HEK293 (cell line): ENCODE data around the gene ZNF668.

Experiments
- ZFP41 ChIP-seq: fragments of 450-650 bp; formaldehyde crosslinking; IDR thresholded peaks from 2 replicates; pipeline ENCODE4 v1.5.1; 2016; ENCODE audit warnings: missing biosample characterization, missing genetic modification characterization, borderline replicate concordance
- TF ChIP-seq, protein P1 (sequence below): fragments of 450-650 bp; formaldehyde crosslinking; IDR thresholded peaks from 2 replicates; pipeline ENCODE4 v1.5.1; 2016; ENCODE audit warnings: missing biosample characterization, missing genetic modification characterization
- TF ChIP-seq, protein P2 (sequence below): fragments of 450-650 bp; formaldehyde crosslinking; IDR thresholded peaks from 2 replicates; pipeline ENCODE4 v1.5.1; 2016; ENCODE audit warnings: missing biosample characterization, missing genetic modification characterization, low read depth
- TF ChIP-seq, protein P3 (sequence below): fragments of 450-650 bp; formaldehyde crosslinking; IDR thresholded peaks from 2 replicates; pipeline ENCODE4 v1.5.1; 2016; ENCODE audit warnings: missing biosample characterization, missing genetic modification characterization
- TF ChIP-seq, protein P4 (sequence below): fragments of 450-650 bp; formaldehyde crosslinking; IDR thresholded peaks from 2 replicates; pipeline ENCODE4 v1.5.1; 2016; ENCODE audit warnings: missing biosample characterization, missing genetic modification characterization, low read depth

DNA sequence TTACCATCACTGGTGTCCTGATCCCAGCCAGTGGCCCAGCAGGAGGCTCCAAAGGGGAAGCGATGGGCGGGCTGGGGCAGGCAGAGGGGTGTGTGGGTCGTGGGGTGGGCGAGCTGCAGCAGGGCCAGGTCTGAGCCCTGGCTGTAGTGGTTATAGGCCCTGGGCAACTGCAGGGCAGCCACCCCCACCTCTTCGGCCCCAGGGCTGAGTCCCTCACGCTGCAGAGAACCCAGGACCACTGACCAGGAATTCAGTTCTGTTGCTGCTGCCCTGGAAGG is 12.5 kb upstream of the ZNF668 start:
- TF ChIP-seq, protein P1, sequence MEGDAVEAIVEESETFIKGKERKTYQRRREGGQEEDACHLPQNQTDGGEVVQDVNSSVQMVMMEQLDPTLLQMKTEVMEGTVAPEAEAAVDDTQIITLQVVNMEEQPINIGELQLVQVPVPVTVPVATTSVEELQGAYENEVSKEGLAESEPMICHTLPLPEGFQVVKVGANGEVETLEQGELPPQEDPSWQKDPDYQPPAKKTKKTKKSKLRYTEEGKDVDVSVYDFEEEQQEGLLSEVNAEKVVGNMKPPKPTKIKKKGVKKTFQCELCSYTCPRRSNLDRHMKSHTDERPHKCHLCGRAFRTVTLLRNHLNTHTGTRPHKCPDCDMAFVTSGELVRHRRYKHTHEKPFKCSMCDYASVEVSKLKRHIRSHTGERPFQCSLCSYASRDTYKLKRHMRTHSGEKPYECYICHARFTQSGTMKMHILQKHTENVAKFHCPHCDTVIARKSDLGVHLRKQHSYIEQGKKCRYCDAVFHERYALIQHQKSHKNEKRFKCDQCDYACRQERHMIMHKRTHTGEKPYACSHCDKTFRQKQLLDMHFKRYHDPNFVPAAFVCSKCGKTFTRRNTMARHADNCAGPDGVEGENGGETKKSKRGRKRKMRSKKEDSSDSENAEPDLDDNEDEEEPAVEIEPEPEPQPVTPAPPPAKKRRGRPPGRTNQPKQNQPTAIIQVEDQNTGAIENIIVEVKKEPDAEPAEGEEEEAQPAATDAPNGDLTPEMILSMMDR (tag by site-specific recombination) = no peak
- TF ChIP-seq, protein P2, sequence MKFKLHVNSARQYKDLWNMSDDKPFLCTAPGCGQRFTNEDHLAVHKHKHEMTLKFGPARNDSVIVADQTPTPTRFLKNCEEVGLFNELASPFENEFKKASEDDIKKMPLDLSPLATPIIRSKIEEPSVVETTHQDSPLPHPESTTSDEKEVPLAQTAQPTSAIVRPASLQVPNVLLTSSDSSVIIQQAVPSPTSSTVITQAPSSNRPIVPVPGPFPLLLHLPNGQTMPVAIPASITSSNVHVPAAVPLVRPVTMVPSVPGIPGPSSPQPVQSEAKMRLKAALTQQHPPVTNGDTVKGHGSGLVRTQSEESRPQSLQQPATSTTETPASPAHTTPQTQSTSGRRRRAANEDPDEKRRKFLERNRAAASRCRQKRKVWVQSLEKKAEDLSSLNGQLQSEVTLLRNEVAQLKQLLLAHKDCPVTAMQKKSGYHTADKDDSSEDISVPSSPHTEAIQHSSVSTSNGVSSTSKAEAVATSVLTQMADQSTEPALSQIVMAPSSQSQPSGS (tag by site-specific recombination) = no peak
- no peak for TF ChIP-seq ZFP41 (tag by site-specific recombination)
- TF ChIP-seq, protein P3, sequence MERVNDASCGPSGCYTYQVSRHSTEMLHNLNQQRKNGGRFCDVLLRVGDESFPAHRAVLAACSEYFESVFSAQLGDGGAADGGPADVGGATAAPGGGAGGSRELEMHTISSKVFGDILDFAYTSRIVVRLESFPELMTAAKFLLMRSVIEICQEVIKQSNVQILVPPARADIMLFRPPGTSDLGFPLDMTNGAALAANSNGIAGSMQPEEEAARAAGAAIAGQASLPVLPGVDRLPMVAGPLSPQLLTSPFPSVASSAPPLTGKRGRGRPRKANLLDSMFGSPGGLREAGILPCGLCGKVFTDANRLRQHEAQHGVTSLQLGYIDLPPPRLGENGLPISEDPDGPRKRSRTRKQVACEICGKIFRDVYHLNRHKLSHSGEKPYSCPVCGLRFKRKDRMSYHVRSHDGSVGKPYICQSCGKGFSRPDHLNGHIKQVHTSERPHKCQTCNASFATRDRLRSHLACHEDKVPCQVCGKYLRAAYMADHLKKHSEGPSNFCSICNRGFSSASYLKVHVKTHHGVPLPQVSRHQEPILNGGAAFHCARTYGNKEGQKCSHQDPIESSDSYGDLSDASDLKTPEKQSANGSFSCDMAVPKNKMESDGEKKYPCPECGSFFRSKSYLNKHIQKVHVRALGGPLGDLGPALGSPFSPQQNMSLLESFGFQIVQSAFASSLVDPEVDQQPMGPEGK (tag by site-specific recombination) = no peak
- TF ChIP-seq, protein P4, sequence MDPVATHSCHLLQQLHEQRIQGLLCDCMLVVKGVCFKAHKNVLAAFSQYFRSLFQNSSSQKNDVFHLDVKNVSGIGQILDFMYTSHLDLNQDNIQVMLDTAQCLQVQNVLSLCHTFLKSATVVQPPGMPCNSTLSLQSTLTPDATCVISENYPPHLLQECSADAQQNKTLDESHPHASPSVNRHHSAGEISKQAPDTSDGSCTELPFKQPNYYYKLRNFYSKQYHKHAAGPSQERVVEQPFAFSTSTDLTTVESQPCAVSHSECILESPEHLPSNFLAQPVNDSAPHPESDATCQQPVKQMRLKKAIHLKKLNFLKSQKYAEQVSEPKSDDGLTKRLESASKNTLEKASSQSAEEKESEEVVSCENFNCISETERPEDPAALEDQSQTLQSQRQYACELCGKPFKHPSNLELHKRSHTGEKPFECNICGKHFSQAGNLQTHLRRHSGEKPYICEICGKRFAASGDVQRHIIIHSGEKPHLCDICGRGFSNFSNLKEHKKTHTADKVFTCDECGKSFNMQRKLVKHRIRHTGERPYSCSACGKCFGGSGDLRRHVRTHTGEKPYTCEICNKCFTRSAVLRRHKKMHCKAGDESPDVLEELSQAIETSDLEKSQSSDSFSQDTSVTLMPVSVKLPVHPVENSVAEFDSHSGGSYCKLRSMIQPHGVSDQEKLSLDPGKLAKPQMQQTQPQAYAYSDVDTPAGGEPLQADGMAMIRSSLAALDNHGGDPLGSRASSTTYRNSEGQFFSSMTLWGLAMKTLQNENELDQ (tag by site-specific recombination) = no peak
